Measurements from ENCODE around the gene PHLPP2. TPM values are rescaled to one million over a fixed set of nuclear protein-coding genes. Genes with fewer than 3 reads are reported as not detected.

PHLPP2 gene
- total RNA-seq, 3 donors from 2014 or later (not counting 1 experiment from before 2014, with no cell fraction given), result 6.4 to 9.8 (median 9.2) TPM

DNA sequence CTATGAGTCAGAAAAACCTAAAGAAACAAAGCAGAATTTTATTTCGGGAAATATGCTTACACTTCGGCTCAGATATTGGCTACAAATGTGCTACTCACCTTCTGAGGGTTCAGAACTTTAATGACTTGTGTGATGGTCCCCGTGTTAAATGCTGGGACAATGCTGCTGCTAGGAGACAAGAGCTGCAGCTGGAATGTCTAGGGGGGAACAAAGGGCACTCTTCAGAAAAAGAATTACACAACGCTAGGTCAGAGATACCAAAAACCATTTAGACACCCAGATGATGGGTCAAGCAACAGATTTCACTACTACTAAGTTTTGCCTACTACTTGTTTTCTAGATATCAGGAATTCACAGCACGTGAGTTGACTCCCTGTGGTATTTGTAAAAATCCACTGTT, 10.0 kb upstream of the PHLPP2 start:
- Histone ChIP-seq H3K9me3 (ENCODE audit: control insufficient read depth, insufficient read depth, low read length) (no peaks in the 10 kb centered on the region), H3K4me1 (ENCODE audit: control insufficient read depth, insufficient read depth, low read length) (no peaks in the 10 kb centered on the region), H3K4me3 (ENCODE audit: low read length) (no peak overlapping the region), H3K36me3 (ENCODE audit: control insufficient read depth, insufficient read depth, low read length) (peaks cover 71% of the 10 kb centered on the region), H3K27me3 (ENCODE audit: control insufficient read depth, insufficient read depth, low read length) (no peaks in the 10 kb centered on the region), H3K27ac (ENCODE audit: low read length) (no peak overlapping the region)
- H3K27ac Mint-ChIP-seq, result no peak overlapping the region
- intact Hi-C loops (cut with micrococcal nuclease), result no loop called here
- DNase-seq (no peak), ATAC-seq (no peak)
- H3K27me3 Mint-ChIP-seq (ENCODE audit: low read depth in 2 of 2), result no peaks in the 10 kb centered on the region
- peaks cover 55% of the 10 kb centered on the region for H3K36me3 Mint-ChIP-seq
- 94% methylated on average over 5 of the region's 5 CpGs for WGBS (ENCODE audit: insufficient coverage)
- no peak for TF ChIP-seq CTCF (IDR thresholded peaks at IDR 0.05)
- no peaks in the 10 kb centered on the region for H3K9me3 Mint-ChIP-seq
- H3K4me1 Mint-ChIP-seq, result peaks cover 0 to 8% of the 10 kb centered on the region in 2 donors
- no peak overlapping the region for H3K4me3 Mint-ChIP-seq

GRCh38 chr16:71732587-71732986, 8.1 kb upstream of the PHLPP2 start:
- peaks cover 38% of the 10 kb centered on the region for H3K36me3 Mint-ChIP-seq
- ATAC-seq, result no peak
- 97% methylated on average over 3 of the region's 3 CpGs for WGBS (ENCODE audit: insufficient coverage)
- no peaks in the 10 kb centered on the region for H3K27me3 Mint-ChIP-seq (ENCODE audit: low read depth in 2 of 2)
- TF ChIP-seq CTCF (IDR thresholded peaks at IDR 0.05), result no peak
- no peaks in the 10 kb centered on the region for H3K27me3 ChIP-seq (ENCODE audit: control insufficient read depth, insufficient read depth, low read length)
- no peak for DNase-seq
- intact Hi-C loops (cut with micrococcal nuclease), result no loop called here
- peaks cover 0 to 10% of the 10 kb centered on the region in 2 donors for H3K4me1 Mint-ChIP-seq
- no peaks in the 10 kb centered on the region for H3K9me3 Mint-ChIP-seq
- H3K4me3 ChIP-seq (ENCODE audit: low read length), result no peak overlapping the region
- no peak overlapping the region for H3K4me3 Mint-ChIP-seq
- no peaks in the 10 kb centered on the region for H3K9me3 ChIP-seq (ENCODE audit: control insufficient read depth, insufficient read depth, low read length)
- no peak overlapping the region for H3K27ac Mint-ChIP-seq
- H3K4me1 ChIP-seq (ENCODE audit: control insufficient read depth, insufficient read depth, low read length), result no peaks in the 10 kb centered on the region
- H3K36me3 ChIP-seq (ENCODE audit: control insufficient read depth, insufficient read depth, low read length), result peaks cover 54% of the 10 kb centered on the region
- no peak overlapping the region for H3K27ac ChIP-seq (ENCODE audit: low read length)

DNA sequence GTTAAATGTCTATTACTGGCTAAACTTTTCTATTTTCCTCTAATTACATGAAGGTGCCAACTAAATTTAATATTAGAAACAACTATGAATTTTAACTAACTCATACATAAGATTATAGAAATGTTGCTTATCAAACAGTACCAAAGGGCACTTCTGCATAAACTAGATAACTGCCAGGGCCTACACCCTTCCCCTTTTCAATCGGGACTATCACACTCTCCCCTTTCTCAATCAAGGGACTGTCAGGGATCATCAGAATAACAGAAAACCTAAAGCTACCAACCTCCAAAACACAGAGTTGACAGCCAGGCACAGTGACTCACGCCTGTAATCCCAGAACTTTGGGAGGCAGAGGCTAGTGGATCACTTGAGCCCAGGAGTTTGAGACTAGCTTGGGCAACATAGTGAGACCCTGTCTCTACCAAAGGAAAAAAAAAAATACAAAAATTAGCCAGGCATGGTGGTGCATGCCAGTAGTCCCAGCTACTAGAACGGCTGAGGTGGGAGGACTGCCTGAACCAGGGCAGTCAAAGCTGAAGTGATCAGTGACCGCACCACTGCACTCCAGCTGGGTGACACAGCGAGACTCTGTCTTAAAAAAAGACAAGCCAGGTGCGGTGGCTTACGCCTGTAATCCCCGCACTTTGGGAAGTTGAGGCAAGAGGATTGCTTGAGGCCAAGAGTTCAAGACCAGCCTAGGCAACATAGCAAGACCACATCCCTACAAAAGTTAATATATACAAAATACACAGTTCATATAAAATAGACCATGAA, 3.2 kb upstream of the PHLPP2 start:
- H3K27me3 Mint-ChIP-seq (ENCODE audit: low read depth in 2 of 2), result no peaks in the 10 kb centered on the region
- Histone ChIP-seq H3K36me3 (ENCODE audit: control insufficient read depth, insufficient read depth, low read length) (peaks cover 22% of the 10 kb centered on the region), H3K27ac (ENCODE audit: low read length) (peak overlapping the region; percentile 39), H3K4me1 (ENCODE audit: control insufficient read depth, insufficient read depth, low read length) (peaks cover 15% of the 10 kb centered on the region), H3K27me3 (ENCODE audit: control insufficient read depth, insufficient read depth, low read length) (no peaks in the 10 kb centered on the region), H3K9me3 (ENCODE audit: control insufficient read depth, insufficient read depth, low read length) (no peaks in the 10 kb centered on the region), H3K4me3 (ENCODE audit: low read length) (no peak overlapping the region)
- ATAC-seq (no peak), DNase-seq (no peak)
- TF ChIP-seq CTCF (IDR thresholded peaks at IDR 0.05), result no peak
- WGBS (ENCODE audit: insufficient coverage), result 78% methylated on average over 8 of the region's 8 CpGs
- H3K27ac Mint-ChIP-seq, result no peak overlapping the region
- intact Hi-C loops (cut with micrococcal nuclease), result no loop called here
- H3K4me3 Mint-ChIP-seq, result no peak overlapping the region
- peaks cover 14% of the 10 kb centered on the region for H3K36me3 Mint-ChIP-seq
- H3K4me1 Mint-ChIP-seq, result peaks cover 10 to 21% of the 10 kb centered on the region in 2 donors
- H3K9me3 Mint-ChIP-seq, result no peaks in the 10 kb centered on the region

All from natural killer cell (primary cell).